Heart right ventricle (tissue), 16 donors: Measurements from ENCODE around the gene AP3S2. TPM values are rescaled to one million over a fixed set of nuclear protein-coding genes. Genes with fewer than 3 reads are reported as not detected.

Source experiments
- ATAC-seq, 8 donors: fragments of 200-7000 bp; cut with Tn5 transposase; one replicate each; pipeline ENCODE4 v1.9.1; 2020; ENCODE audit warnings: mild to moderate bottlenecking in 8 of 8, moderate library complexity in 8 of 8, moderate number of reproducible peaks in 1 of 8
- DNase-seq, 2 donors: peaks; one replicate each; pipeline ENCODE4 v3.0.0-alpha.2; 2020
- H3K27ac ChIP-seq, 10 donors: fragments of 200-600 bp; sonication (generic) in 2 of 10; one replicate each; pipeline versions ENCODE4 v1.5.0 to v1.8.0; 2020 to 2022; ENCODE audit warnings: mild to moderate bottlenecking in 3 of 10
- H3K27me3 ChIP-seq, 7 donors: fragments of 200-600 bp; one replicate each; pipeline ENCODE4 v1.8.0; 2021 to 2022; ENCODE audit warnings: mild to moderate bottlenecking in 2 of 7
- H3K36me3 ChIP-seq, 9 donors: fragments of 200-600 bp; sonication (generic) in 1 of 9; one replicate each; pipeline versions ENCODE4 v1.5.0 to v1.8.0; 2020 to 2022; ENCODE audit warnings: mild to moderate bottlenecking in 2 of 9
- H3K4me1 ChIP-seq, 9 donors: fragments of 200-600 bp; sonication (generic) in 1 of 9; one replicate each; pipeline versions ENCODE4 v1.5.0 to v1.8.0; 2020 to 2022; ENCODE audit warnings: mild to moderate bottlenecking in 4 of 9
- H3K4me3 ChIP-seq, 10 donors: fragments of 200-600 bp; sonication (generic) in 2 of 10; one replicate each; pipeline versions ENCODE4 v1.5.0 to v1.8.0; 2020 to 2022; ENCODE audit warnings: mild to moderate bottlenecking in 7 of 10, moderate library complexity in 2 of 10
- H3K9me3 ChIP-seq, 11 donors: fragments of 200-600 bp in 10 of 11; sonication (generic) in 2 of 11; one replicate each; pipeline versions ENCODE4 v1.5.0 to v1.8.0; 2013 to 2022; ENCODE audit warnings: mild to moderate bottlenecking in 2 of 11, control low read depth in 1 of 11, moderate library complexity in 1 of 11
- WGBS, 2 donors: extraction: QIAGEN DNeasy Blood & Tissue Kit; methylation state at CpG; one replicate each; pipeline ENCODE4 v1.1.7; 2013; ENCODE audit warnings: inconsistent platforms in 1 of 2; 5-methylcytosine and 5-hydroxymethylcytosine counted together
- intact Hi-C, 10 donors: fragments of 100-400 bp; cut with DNase I; formaldehyde crosslinking; loops; one replicate each; pipeline versions ENCODE4 v1.11.1 to v1.14.2; 2022
- polyA plus RNA-seq, 2 donors: library from polyadenylated mRNA; stranded (reverse); fragments of 200-250 nt; gene quantifications; one replicate each; pipeline ENCODE4 v1.2.3, GENCODE V29; 2013
- total RNA-seq, 10 donors: library from RNA; stranded (reverse); fragmentation: NEBNext Ultra II Directional in 3 of 10; extraction: Animal tissue kit (Norgen Biotek cat#: 25700) in 3 of 10; gene quantifications; one replicate each; pipeline versions ENCODE4 v1.2.1 to v1.2.4, GENCODE V29; 2021 to 2023
- TF ChIP-seq, protein P1 (sequence below), 9 donors: fragments of 200-600 bp; sonication (generic) in 2 of 9; IDR thresholded peaks; one replicate each; pipeline versions ENCODE4 v1.5.0 to v1.8.0; 2021 to 2022; ENCODE audit warnings: antibody characterized with exemption in 9 of 9, mild to moderate bottlenecking in 5 of 9, moderate library complexity in 1 of 9
- donor health status: Arrhythmogenic right ventricular cardiomyopathy.
- donor health status: ischemic (EF 13 %, LVEDD 7.1; RV severe dilation, severe dysfunction).
- donor health status: healthy with polysubstance abuse.
- donor health status: DM: no; HTN: yes; CAD: no.
- donor health status: DM: no; HTN: no; CAD: no.
- donor health status: ischemic (EF 25% LVEDD 6.9; RV normal size, moderate dysfunction).
- donor health status: ischemic (EF 25% LVEDD 5.7; RV mildly dilated, moderate dysfunction).
- donor health status: healthy.
- donor health status: DM: yes; HTN: yes; CAD: no.
- donor health status: Ischemic cardiomyopathy.
- donor health status: ischemic (EF 35%, LVEDD 5.7; RV mildly dilated, moderate dysfunction).
- donor health status: nonischemic (EF 11% LVEDD 7.7; RV severe dilation, severe dysfunction).
- donor health status: DM: yes; HTN: yes; CAD: no.
- donor health status: PGD.
- donor health status: ischemic (EF 29% LVEDD 5.4; RV normal size, mild dysfunction).
- donor health status: nonischemic (EF 23%, LVEDD 6.1; RV moderate dilation, normal function).

AP3S2 gene
- total and polyA plus RNA-seq, 12 donors, result 16.8 to 55.5 (median 45.5) TPM

DNA sequence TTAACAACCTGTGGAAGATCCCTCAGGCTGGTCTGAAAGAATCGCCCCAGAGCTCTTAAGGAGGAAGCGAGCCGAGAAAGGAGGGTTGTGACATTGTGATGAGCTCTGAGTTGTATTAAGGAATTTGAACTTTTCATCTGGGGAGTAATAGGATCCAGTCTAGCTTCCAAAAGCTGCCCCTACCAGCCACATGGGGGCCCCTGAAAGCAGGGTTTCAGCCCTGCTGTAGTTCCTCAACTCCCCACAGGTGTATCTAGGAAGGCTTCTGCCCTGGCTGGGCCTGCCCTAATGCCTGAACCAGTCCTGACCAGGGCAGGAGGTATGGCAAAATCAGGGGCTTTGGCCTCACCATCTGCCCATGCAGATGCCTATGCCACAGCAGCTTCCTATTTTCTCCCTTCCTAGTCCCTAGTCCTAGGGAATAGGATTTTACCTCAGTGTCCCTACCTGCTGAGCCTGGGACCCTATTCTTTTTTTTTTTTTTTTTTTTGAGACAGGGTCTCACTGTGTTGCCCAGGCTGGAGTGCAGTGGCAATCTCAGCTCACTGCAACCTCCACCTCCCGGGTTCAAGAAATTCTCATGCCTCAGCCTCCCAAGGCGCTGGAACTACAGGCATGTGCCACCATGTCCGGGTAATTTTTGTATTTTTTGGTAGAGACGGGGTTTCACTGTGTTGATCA, 5.0 kb upstream of the AP3S2 start:
- intact Hi-C loops, result loop anchor here in 5 of 10 donors (5.0 to 10.0 kb wide), 2 partner anchors 174 to 326 kb away; no protein-coding TSS in a partner anchor
- TF ChIP-seq, protein P1, sequence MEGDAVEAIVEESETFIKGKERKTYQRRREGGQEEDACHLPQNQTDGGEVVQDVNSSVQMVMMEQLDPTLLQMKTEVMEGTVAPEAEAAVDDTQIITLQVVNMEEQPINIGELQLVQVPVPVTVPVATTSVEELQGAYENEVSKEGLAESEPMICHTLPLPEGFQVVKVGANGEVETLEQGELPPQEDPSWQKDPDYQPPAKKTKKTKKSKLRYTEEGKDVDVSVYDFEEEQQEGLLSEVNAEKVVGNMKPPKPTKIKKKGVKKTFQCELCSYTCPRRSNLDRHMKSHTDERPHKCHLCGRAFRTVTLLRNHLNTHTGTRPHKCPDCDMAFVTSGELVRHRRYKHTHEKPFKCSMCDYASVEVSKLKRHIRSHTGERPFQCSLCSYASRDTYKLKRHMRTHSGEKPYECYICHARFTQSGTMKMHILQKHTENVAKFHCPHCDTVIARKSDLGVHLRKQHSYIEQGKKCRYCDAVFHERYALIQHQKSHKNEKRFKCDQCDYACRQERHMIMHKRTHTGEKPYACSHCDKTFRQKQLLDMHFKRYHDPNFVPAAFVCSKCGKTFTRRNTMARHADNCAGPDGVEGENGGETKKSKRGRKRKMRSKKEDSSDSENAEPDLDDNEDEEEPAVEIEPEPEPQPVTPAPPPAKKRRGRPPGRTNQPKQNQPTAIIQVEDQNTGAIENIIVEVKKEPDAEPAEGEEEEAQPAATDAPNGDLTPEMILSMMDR (IDR thresholded peaks at IDR 0.05), result peak in 8 of 9 donors; percentile 16 to 56 (median 48)
- DNase-seq, result no peak

DNA sequence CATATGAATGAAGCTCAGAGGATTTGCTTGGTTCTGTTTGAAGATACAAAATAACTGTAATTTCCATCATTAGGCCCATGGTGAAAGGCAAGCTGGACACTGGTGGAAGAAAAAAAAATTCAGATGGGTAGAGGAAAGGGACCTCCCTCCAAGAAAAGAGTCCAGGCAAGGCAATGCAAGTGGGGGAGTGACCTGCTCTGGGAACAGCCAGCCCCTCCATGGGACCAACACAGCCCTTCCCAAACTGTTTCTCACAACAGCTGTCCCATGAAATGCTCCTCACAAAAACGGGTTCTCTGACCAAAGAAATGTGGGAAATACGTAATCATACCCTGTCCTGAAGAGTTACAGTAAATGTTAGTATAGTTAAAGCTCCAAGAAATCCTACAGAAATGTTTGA, 4.4 kb upstream of the AP3S2 start:
- ATAC-seq (no peak), DNase-seq (no peak)
- no peaks in the 10 kb centered on the region for H3K27me3 ChIP-seq
- H3K36me3 ChIP-seq, result peaks cover 0 to 34% (median 0%) of the 10 kb centered on the region in 9 donors
- WGBS, 2 donors, result 66 to 73% methylated on average over 2 of the region's 2 CpGs
- TF ChIP-seq, protein P1 (IDR thresholded peaks at IDR 0.05), result no peak
- peaks cover 0 to 28% (median 7%) of the 10 kb centered on the region in 9 donors for H3K4me1 ChIP-seq
- no peaks in the 10 kb centered on the region for H3K9me3 ChIP-seq
- no peak overlapping the region for H3K27ac ChIP-seq
- intact Hi-C loops, result loop anchor here in 5 of 10 donors (5.0 to 10.0 kb wide), 2 partner anchors 174 to 327 kb away; no protein-coding TSS in a partner anchor
- H3K4me3 ChIP-seq, result no peak overlapping the region

More for the DNA sequence above, 5.0 kb upstream of the AP3S2 start:
- Histone ChIP-seq H3K4me3 (no peak overlapping the region), H3K27ac (no peak overlapping the region), H3K36me3 (peaks cover 0 to 40% (median 6%) of the 10 kb centered on the region in 9 donors), H3K4me1 (peaks cover 0 to 25% (median 6%) of the 10 kb centered on the region in 9 donors), H3K27me3 (no peaks in the 10 kb centered on the region), H3K9me3 (no peaks in the 10 kb centered on the region)
- no peak for ATAC-seq
- WGBS, 2 donors, result 88 to 92% methylated on average over 7 of the region's 7 CpGs

DNA sequence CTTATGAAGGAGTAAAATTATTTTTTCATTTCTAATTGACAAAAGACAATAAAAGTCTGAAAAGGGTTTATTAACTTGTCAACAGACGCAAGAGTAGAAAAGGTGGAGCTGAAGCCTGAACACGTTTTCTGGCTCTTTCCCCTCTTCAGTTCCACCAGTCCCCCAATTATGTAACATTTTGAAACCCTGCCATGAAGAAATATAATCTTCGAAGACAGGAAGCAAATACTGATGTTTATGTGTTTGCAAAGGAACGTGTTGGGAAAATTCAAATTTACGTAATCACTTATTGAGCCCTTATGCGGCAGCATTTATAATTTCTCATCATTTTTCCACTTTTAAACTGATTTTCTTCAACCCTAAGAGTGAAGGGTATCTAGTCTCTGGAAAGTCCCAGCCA, 767 bp downstream of the AP3S2 start:
- DNase-seq (no peak), ATAC-seq (no peak)
- intact Hi-C loops, result loop anchor here in 4 of 10 donors (5.0 to 10.0 kb wide), 3 partner anchors 109 to 332 kb away; partner anchors contain the start of gene ZNF710 (in 3 of the 4)
- H3K27me3 ChIP-seq, result no peaks in the 10 kb centered on the region
- H3K27ac ChIP-seq, result peak overlapping the region in 9 of 10 donors; percentile 85 to 96 (median 91)
- TF ChIP-seq, protein P1 (IDR thresholded peaks at IDR 0.05), result no peak
- H3K9me3 ChIP-seq, result no peaks in the 10 kb centered on the region
- peaks cover 0 to 14% (median 9%) of the 10 kb centered on the region in 9 donors for H3K36me3 ChIP-seq
- H3K4me3 ChIP-seq, result peak overlapping the region; percentile 57 to 95 (median 82)
- 22 to 30% methylated on average over 6 of the region's 6 CpGs for WGBS, 2 donors
- peaks cover 0 to 42% (median 19%) of the 10 kb centered on the region in 9 donors for H3K4me1 ChIP-seq

DNA sequence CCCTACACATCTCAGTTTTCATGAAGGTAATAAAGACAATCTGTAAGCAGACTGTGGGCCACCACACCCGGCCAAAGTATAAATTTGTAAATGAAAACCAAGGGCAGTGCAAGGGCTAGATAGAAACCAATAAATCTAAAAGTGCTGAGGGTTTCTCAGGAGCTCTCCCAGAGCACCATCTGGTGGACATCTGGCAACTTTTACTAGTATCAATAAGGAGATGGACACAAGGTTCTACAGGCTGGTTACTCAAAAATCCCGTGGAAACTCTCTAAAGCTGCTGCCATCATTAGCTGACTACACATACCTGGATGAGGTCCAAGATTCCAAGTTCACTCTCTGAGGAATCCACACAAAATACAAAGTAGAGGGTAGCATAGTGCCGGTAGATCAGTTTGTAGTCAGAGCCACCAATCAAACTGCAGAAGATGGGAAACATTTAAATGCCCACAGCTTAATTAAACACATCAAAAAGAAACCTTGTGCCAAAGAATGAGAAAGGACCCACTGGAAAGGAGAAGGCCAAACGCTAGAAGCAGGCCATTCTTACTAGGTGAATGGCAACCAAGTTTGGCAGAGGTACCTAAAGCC, 5.5 kb downstream of the AP3S2 start:
- Histone ChIP-seq H3K36me3 (peaks cover 0 to 61% (median 37%) of the 10 kb centered on the region in 9 donors), H3K27ac (no peak overlapping the region), H3K9me3 (no peaks in the 10 kb centered on the region), H3K4me3 (no peak overlapping the region), H3K4me1 (peaks cover 0 to 30% (median 14%) of the 10 kb centered on the region in 9 donors), H3K27me3 (no peaks in the 10 kb centered on the region)
- 60 to 67% methylated on average over 4 of the region's 4 CpGs for WGBS, 2 donors
- peak in 1 of 8 donors; percentile 20 for ATAC-seq
- intact Hi-C loops, result no loop called here
- TF ChIP-seq, protein P1 (IDR thresholded peaks at IDR 0.05), result peak in 5 of 9 donors; percentile 8 to 38 (median 33)
- no peak for DNase-seq
